GM21423 (cell line): ENCODE data around the gene MRPS35.

Experiments used
- ATAC-seq: cut with Tn5 transposase; IDR thresholded peaks from one replicate; pipeline ENCODE4 v1.9.1; 2021; ENCODE audit warnings: mild to moderate bottlenecking, moderate library complexity; ENCODE audit not compliant: unreplicated experiment

MRPS35 gene

GRCh38 chr12:27710592-27711316 lies at the start of gene MRPS35:
Gene MRPS35, plus strand, starts transcription at chr12:27710832. Its CDS starts 12 bp downstream, at chr12:27710844.
- peak; percentile 97 for ATAC-seq

GRCh38 chr12:27665704-27666103 lies 44.9 kb upstream of the MRPS35 start:
- ATAC-seq: no peak

- ATAC-seq: no peak
Observed at GRCh38 chr12:27666510-27666909, 44.1 kb upstream of the MRPS35 start.

DNA sequence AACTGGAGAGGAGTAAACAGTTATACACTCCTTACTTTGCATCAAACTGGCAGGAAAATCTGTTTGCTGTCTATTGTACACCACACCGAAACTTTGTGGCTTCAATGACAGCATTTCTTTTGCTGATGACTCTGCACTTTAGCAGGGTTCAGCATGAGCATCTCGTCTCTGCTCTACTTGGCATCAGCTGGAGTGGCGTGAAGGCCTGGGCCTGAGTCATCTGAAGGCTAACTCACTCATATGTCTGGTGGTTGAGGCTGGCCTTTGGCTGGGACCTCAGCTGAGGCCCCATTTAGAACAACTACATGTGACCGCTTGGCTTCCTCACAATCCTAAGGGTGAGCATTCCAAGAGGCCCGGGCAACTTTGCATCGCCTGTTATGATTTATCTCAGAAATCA lies 43.1 kb upstream of the MRPS35 start:
- ATAC-seq: no peak

DNA sequence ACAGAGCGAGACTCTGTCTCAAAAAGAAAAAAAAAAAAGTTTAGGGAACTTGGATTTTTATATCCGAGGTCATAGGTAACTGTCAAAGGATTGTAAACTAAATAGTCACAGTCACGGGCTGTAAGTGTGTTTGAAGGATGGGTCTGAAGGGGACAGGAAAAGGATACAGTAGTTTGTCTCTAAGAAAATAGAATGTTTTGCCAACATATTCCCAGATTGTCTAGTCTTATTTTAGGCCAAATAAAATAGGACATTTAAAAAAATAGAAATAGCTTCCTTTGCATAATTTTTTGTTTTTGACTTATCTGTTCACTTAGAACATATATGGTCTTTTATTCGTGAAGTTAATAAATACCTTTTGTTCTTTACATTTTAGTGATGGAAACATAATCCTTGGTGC lies 38.6 kb upstream of the MRPS35 start:
- no peak for ATAC-seq

DNA sequence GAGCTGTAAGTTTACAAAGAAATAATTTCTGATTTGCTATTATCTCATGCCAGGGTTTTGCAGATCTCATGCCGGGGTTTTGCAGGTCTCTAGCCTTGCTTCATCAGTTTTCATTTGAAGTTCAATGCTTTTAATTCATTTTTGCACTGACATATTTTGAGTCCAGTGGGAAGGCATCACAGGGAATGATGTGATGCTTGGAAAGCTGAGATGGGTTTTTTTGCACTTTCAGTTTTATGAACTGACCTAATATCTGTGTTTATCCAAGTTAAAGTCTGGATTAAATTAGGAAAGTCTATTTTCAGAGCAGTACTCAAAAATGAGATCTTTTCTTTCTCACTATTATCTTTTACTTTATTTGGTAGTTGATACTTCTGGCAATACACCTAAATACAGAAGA lies 38.0 kb upstream of the MRPS35 start:
- no peak for ATAC-seq

DNA sequence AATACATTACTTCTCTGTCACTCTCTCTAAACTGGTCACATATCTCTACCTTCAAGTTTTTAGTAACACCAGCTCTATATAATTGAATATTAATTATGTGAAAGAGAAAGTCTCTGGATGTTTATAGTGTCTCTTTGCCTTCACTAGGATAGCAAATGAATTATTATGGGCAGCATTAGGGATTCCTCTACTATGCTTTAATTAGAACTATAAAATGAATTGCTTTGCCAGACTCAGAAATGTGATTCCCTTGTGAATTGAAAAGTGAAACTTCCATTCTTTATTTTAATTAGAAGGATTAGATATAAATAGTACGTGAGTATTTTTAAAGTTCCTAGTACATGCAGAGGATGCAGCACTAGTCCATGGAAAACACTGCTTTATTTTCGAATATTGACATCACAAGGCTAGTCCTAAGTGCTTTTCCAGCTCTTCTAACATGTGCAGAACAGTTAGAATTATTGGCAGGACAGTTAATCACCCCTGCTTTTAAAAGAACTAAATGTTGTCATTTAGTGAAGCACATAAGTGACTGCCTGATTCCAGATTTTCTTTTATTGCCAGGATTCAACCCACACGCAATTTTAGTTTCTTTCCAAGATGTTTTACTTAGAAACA lies 37.4 kb upstream of the MRPS35 start:
- ATAC-seq: no peak

DNA sequence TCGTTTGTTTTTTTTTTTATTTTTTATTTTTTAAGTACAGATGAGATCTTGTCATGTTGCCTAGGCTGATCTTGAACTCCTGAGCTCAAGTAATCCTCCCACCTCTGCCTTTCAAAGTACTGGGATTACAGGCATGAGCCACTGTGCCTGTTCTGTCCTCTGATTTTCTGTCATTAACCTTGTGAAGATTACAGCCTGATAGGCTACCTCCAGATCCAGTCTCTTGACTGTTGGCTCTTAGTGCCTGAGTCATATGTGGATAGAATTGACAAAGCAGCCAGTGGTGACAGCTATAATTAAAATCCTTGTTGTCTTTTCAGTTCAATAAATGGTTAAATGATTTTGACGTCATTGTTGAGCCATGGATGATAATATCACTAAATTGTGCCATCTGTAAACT lies 35.6 kb upstream of the MRPS35 start:
- ATAC-seq: no peak

DNA sequence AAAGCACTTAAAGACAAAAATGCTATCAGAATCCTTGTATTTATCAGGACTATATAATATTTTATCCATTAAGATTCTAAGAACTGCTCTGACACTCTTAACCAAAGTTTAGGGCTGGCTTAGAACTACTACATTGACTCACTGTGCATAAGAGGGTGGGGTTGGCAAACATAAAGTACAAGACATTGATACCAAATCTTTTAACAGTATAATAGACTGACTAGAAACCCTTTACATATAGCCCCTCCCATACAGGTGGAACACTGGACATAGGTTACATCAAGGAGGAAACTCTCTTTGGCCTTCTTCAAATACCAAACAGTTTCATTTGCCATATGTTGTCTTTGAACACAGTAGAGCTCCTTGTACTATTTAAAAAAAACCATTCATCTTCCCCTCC lies 30.0 kb upstream of the MRPS35 start:
- no peak for ATAC-seq

- ATAC-seq: no peak
Observed at GRCh38 chr12:27682534-27682933, 28.1 kb upstream of the MRPS35 start.

DNA sequence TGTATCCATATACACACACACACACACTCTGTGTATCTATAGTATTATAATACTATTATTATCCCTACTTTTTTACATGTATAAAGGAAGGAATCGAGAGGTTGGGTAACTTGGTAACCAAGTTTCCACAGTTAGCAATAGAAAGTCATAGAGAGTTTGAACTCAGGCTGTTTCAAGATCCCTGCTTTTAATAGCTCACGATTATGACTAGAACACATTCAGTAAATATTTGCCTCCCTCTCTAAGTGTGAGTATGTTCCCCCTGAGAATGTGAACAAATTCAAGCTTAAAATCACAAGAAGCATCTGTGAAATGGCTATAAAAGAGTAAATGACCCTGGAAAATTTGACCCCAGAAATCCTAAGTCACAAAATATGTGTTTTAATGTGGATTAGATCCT lies 25.4 kb upstream of the MRPS35 start:
- ATAC-seq: no peak

GRCh38 chr12:27686147-27686546 lies 24.5 kb upstream of the MRPS35 start:
- ATAC-seq: no peak

DNA sequence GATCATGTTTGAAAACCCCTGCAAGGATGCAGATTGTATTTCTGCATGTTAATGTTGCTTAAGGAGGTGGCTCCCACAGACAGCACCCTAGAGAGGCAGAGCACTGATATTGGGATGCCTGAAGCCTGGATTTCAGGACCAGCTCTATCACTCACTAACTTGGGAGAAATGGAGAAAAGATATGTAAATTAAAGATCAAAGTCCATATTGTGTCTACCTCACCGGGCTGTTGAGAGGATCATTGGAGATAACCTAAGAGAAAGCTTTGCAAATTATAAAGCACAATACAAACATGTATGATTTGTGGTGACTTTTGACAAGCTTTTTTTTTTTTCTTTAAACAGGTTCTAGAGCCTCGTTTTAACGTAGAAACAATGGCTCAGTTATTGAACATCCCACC lies 22.0 kb upstream of the MRPS35 start:
- no peak for ATAC-seq

DNA sequence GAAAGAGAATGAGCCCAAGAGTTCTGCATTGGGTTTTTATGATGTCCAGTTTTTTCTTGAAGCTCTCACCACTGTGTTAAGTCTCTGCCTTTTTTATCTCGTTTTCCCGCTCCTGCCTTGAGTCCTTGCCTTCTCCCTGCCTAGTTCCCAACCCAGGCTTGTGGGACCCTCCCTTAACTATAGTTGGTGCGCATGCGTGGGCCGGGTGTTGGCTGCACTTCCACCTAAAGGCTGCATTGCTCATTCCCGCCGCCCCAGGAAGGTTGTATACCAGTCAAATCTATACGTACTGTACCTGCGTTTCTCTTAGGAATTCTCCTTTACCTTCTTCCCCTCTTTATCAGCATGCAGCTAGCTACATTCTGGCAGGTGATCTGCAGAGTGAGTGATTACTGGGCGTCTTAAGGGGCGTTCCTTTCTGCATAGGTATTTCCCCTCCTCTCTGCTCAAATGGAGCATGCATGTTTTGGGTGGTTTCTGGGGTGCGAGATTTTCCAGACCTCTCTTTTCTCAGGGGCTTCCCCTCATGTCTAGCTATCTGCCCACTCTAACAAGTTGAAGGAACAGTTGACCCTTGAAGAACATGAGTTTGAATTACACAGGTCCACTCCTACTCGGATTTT lies 21.0 kb upstream of the MRPS35 start:
- no peak for ATAC-seq

GRCh38 chr12:27693403-27693802 lies 17.2 kb upstream of the MRPS35 start:
- no peak for ATAC-seq

GRCh38 chr12:27695556-27696292 lies 14.9 kb upstream of the MRPS35 start:
- no peak for ATAC-seq

- ATAC-seq: no peak
Observed at GRCh38 chr12:27696293-27696652, 14.4 kb upstream of the MRPS35 start, which contains the start of gene REP15. Gene REP15, plus strand, starts transcription at chr12:27696447. Its CDS starts 116 bp downstream, at chr12:27696563.

- ATAC-seq: no peak
Observed at GRCh38 chr12:27696864-27697564, 13.6 kb upstream of the MRPS35 start.

DNA sequence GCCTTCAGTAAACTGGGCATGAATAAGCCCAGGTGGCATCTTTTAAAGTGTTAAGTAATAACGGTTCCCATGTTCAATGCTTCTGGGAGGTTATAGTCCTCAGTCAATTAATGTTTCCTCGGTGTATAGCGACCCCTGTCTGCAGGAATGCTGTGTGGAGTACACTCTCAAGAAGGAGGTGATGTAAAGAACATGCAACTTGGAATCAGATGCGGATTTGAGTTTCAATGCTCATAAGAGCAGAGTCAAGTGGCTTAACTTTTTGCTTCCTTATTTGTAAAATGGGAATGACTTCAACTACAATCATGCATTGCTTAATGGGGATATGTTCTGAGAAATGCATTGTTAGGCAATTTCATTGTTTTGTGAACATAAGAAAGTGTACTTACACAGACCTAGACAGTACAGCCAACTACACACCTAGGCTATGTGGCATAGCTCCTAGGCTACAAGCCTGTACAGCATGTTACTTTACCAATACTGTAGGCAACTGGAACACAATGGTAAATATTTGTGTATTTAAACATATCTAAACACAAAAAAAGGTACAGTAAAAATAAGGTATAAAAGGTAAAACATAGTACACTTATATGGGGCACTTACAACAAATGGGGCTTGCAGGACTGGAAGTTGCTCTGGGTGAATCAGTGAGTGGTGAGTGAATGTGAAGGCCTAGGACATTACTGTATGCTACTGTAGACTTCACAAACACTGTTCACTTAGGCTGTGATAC lies 6.7 kb upstream of the MRPS35 start:
- ATAC-seq: peak; percentile 88

DNA sequence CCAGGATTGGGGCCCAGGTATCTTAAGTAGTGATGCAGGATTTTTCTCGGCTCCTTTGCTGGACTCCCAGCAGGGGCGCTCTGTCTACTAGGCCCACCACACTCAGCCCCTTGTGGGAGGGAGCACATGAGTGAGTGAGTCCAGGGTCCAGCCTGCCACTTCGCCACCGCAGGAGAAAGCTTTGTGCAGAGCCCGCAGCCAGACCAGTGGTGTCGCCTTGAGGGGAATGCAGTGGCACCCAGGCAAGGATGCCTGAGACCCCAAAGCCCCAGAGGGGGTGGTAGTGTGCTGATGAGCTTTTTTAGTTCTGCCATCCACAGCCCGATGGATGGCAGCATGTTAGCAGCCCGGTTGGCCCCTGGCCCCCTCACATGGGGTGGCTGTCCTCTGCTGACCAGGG lies 5.4 kb upstream of the MRPS35 start:
- no peak for ATAC-seq
